ENCODE results near the gene CCSER2.

The CCSER2 gene

DNA sequence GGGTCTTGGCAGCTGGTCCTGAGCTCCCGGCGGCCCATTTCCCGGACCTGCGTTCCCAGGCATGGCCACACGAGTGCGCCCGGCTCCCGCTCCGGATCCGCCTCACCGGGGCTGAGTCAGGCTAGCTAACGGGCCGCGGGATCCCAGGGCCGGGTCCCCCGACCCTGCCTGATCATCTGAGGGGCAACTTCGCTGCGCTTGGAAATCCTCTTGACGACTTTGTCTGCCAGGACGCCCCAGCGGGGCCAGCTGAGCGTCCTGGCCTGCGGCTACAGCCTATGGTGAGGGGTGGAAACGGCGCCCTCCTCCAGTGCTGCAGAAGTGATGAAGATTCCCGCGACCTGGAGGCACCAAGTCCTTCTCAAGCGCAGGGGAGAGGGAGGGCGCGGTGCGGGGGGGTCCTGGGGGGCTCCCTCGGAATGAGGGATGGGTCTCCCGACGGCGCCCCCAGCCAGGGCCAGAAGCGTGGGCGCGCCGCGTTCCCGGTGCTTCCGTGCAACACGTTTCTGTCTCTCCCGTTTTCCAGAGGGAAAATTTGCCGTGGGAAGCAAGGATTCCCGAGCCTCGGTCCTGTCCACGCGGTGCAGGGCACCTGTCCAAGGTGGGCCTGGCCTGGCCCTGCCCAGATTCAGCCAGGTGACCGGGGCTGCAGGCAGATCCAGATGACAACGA is 212.4 kb downstream of the CCSER2 start:
- H3K4me2 ChIP-seq (ENCODE audit: low read depth, low read length, poor library complexity, severe bottlenecking) = peak overlapping the region; percentile 58
- H3K9me2 ChIP-seq (replicated peaks; ENCODE audit: low read depth, low read length) = no peaks in the 10 kb centered on the region
- TF ChIP-seq CTCF (conservative IDR thresholded peaks at IDR 0.05; ENCODE audit: low read length) = peak; percentile 75
- no peak for TF ChIP-seq EZH2phosphoT487 (IDR thresholded peaks at IDR 0.05; ENCODE audit: borderline replicate concordance)
- no peak overlapping the region for H3K9ac ChIP-seq (ENCODE audit: low read depth, low read length, poor library complexity, severe bottlenecking)
- H4K20me1 ChIP-seq (ENCODE audit: insufficient read depth, low read length, poor library complexity, severe bottlenecking) = no peaks in the 10 kb centered on the region
- no peaks in the 10 kb centered on the region for H3K4me1 ChIP-seq (ENCODE audit: insufficient read depth, low read length, poor library complexity, severe bottlenecking)
- no peaks in the 10 kb centered on the region for H3K79me2 ChIP-seq (ENCODE audit: insufficient read depth, low read length)
- H3K4me3 ChIP-seq (ENCODE audit: low read length, poor library complexity, severe bottlenecking) = peak overlapping the region; percentile 39
- H3F3A ChIP-seq (ENCODE audit: low read depth) = no peaks in the 10 kb centered on the region
- peak overlapping the region; percentile 88 for H2AFZ ChIP-seq (ENCODE audit: low read length)
- no peaks in the 10 kb centered on the region for H3K27me3 ChIP-seq (ENCODE audit: insufficient read depth, low read length, poor library complexity, severe bottlenecking)
- H3K36me3 ChIP-seq (ENCODE audit: insufficient read depth, low read length) = no peaks in the 10 kb centered on the region
- H3K9me3 ChIP-seq (ENCODE audit: insufficient read depth, low read depth, low read length) = no peaks in the 10 kb centered on the region

DNA sequence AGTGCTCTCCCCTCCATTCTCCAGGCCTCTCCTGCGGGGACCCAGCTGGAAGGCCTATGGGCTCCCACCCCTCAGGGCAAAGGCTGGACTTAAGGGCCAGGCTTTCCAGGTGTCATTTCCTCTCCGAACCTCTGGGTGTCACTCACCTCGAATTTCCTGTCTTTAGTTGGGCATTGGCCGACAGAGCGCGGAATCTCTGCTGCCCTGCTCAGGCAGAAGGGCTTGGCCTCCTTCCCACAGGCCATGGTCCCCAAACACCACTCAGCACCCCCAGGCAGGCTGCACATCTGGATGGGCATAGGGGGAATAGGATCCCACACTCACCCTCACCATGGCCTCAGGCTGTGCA is 212.9 kb downstream of the CCSER2 start:
- Histone ChIP-seq H2AFZ (ENCODE audit: low read length) (no peak overlapping the region), H3K4me2 (ENCODE audit: low read depth, low read length, poor library complexity, severe bottlenecking) (no peak overlapping the region), H3K9me2 (replicated peaks; ENCODE audit: low read depth, low read length) (no peaks in the 10 kb centered on the region), H3K4me3 (ENCODE audit: low read length, poor library complexity, severe bottlenecking) (no peak overlapping the region), H3K27me3 (ENCODE audit: insufficient read depth, low read length, poor library complexity, severe bottlenecking) (no peaks in the 10 kb centered on the region), H4K20me1 (ENCODE audit: insufficient read depth, low read length, poor library complexity, severe bottlenecking) (no peaks in the 10 kb centered on the region), H3K9me3 (ENCODE audit: insufficient read depth, low read depth, low read length) (no peaks in the 10 kb centered on the region), H3F3A (ENCODE audit: low read depth) (no peaks in the 10 kb centered on the region), H3K9ac (ENCODE audit: low read depth, low read length, poor library complexity, severe bottlenecking) (no peak overlapping the region), H3K79me2 (ENCODE audit: insufficient read depth, low read length) (no peaks in the 10 kb centered on the region), H3K36me3 (ENCODE audit: insufficient read depth, low read length) (no peaks in the 10 kb centered on the region), H3K4me1 (ENCODE audit: insufficient read depth, low read length, poor library complexity, severe bottlenecking) (no peaks in the 10 kb centered on the region)
- TF ChIP-seq EZH2phosphoT487 (IDR thresholded peaks at IDR 0.05; ENCODE audit: borderline replicate concordance) (no peak), CTCF (conservative IDR thresholded peaks at IDR 0.05; ENCODE audit: low read length) (peak; percentile 36)

GRCh38 chr10:84542522-84543490 is 214.4 kb downstream of the CCSER2 start:
- TF ChIP-seq CTCF (conservative IDR thresholded peaks at IDR 0.05; ENCODE audit: low read length) (no peak), EZH2phosphoT487 (IDR thresholded peaks at IDR 0.05; ENCODE audit: borderline replicate concordance) (no peak)
- H4K20me1 ChIP-seq (ENCODE audit: insufficient read depth, low read length, poor library complexity, severe bottlenecking) = no peaks in the 10 kb centered on the region
- no peaks in the 10 kb centered on the region for H3K9me3 ChIP-seq (ENCODE audit: insufficient read depth, low read depth, low read length)
- H3K36me3 ChIP-seq (ENCODE audit: insufficient read depth, low read length) = no peaks in the 10 kb centered on the region
- no peaks in the 10 kb centered on the region for H3F3A ChIP-seq (ENCODE audit: low read depth)
- no peaks in the 10 kb centered on the region for H3K9me2 ChIP-seq (replicated peaks; ENCODE audit: low read depth, low read length)
- H3K4me1 ChIP-seq (ENCODE audit: insufficient read depth, low read length, poor library complexity, severe bottlenecking) = no peaks in the 10 kb centered on the region
- H3K9ac ChIP-seq (ENCODE audit: low read depth, low read length, poor library complexity, severe bottlenecking) = no peak overlapping the region
- H3K27me3 ChIP-seq (ENCODE audit: insufficient read depth, low read length, poor library complexity, severe bottlenecking) = no peaks in the 10 kb centered on the region
- no peak overlapping the region for H3K4me2 ChIP-seq (ENCODE audit: low read depth, low read length, poor library complexity, severe bottlenecking)
- H3K4me3 ChIP-seq (ENCODE audit: low read length, poor library complexity, severe bottlenecking) = no peak overlapping the region
- no peak overlapping the region for H2AFZ ChIP-seq (ENCODE audit: low read length)
- no peaks in the 10 kb centered on the region for H3K79me2 ChIP-seq (ENCODE audit: insufficient read depth, low read length)

Measured in Loucy (cell line).